ENCODE results near the gene ZDHHC5.

DNA sequence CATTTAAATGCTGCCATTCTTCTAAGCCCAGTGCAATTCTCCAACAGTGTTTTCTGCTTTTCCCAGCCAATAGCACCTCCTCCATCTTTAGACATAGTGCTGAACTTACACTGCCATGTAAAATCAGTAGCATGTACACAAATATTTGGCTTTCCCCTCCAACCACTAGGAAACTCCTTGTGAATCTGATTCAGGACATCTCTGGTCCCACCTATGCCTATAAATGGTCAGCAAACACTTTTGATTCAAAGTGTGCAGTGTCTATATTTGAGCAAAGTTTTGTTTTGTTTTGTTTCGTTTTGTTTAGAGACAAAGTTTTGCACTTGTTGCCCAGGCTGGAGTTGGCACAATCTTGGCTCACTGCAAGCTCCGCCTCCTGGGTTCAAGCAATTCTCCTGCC lies 43.0 kb upstream of the ZDHHC5 start:
- TF ChIP-seq, protein P1, sequence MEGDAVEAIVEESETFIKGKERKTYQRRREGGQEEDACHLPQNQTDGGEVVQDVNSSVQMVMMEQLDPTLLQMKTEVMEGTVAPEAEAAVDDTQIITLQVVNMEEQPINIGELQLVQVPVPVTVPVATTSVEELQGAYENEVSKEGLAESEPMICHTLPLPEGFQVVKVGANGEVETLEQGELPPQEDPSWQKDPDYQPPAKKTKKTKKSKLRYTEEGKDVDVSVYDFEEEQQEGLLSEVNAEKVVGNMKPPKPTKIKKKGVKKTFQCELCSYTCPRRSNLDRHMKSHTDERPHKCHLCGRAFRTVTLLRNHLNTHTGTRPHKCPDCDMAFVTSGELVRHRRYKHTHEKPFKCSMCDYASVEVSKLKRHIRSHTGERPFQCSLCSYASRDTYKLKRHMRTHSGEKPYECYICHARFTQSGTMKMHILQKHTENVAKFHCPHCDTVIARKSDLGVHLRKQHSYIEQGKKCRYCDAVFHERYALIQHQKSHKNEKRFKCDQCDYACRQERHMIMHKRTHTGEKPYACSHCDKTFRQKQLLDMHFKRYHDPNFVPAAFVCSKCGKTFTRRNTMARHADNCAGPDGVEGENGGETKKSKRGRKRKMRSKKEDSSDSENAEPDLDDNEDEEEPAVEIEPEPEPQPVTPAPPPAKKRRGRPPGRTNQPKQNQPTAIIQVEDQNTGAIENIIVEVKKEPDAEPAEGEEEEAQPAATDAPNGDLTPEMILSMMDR (IDR thresholded peaks at IDR 0.05) = no peak
- TF ChIP-seq ZFX (IDR thresholded peaks at IDR 0.05; ENCODE audit: borderline replicate concordance) = no peak
